ENCODE results near the gene GM2A. TPM values are rescaled to one million over a fixed set of nuclear protein-coding genes. Genes with fewer than 3 reads are reported as not detected.

GM2A gene
- polyA plus RNA-seq, 1 donor from 2014 or later: 0.40 TPM

GRCh38 chr5:151315998-151316597 lies 63.1 kb downstream of the GM2A start:
- no peaks in the 10 kb centered on the region for H3K79me2 ChIP-seq (replicated peaks; ENCODE audit: insufficient read depth, low read length)
- no peaks in the 10 kb centered on the region for H3K9me2 ChIP-seq (ENCODE audit: insufficient read depth, low read length)
- no peaks in the 10 kb centered on the region for H4K20me1 ChIP-seq (ENCODE audit: insufficient read depth)
- H3F3A ChIP-seq (ENCODE audit: insufficient read depth, low read length, poor library complexity, severe bottlenecking): no peaks in the 10 kb centered on the region
- H3K9ac ChIP-seq (ENCODE audit: low read length): no peak overlapping the region
- H3K36me3 ChIP-seq (ENCODE audit: insufficient read depth, low read length): no peaks in the 10 kb centered on the region
- no peak for TF ChIP-seq REST (IDR thresholded peaks at IDR 0.05; ENCODE audit: borderline replicate concordance)
- TF ChIP-seq EZH2 (IDR thresholded peaks at IDR 0.05; ENCODE audit: borderline replicate concordance, insufficient read depth, low read length, poor library complexity, severe bottlenecking): no peak
- no peak for TF ChIP-seq MXI1 (conservative IDR thresholded peaks at IDR 0.05; ENCODE audit: poor library complexity, severe bottlenecking)
- TF ChIP-seq RAD21 (conservative IDR thresholded peaks at IDR 0.05): peak; percentile 47
- TF ChIP-seq CTCF (IDR thresholded peaks at IDR 0.05; ENCODE audit: poor library complexity, severe bottlenecking): peak; percentile 57
- TF ChIP-seq EP300 (conservative IDR thresholded peaks at IDR 0.05; ENCODE audit: poor library complexity, severe bottlenecking): no peak
- peak; percentile 43 for TF ChIP-seq SMC3 (conservative IDR thresholded peaks at IDR 0.05; ENCODE audit: poor library complexity)
- H3K27me3 ChIP-seq (ENCODE audit: insufficient read depth, low read depth, low read length): no peaks in the 10 kb centered on the region
- no peak overlapping the region for H3K4me3 ChIP-seq (ENCODE audit: low read length)
- H3K4me2 ChIP-seq (ENCODE audit: low read length): no peak overlapping the region
- H3K27ac ChIP-seq (ENCODE audit: low read length): no peak overlapping the region
- H2AFZ ChIP-seq (ENCODE audit: low read depth, low read length): no peak overlapping the region
- H3K9me3 ChIP-seq (ENCODE audit: low read length): no peaks in the 10 kb centered on the region

- Histone ChIP-seq H2AFZ (ENCODE audit: low read depth, low read length) (no peak overlapping the region), H3K9ac (ENCODE audit: low read length) (no peak overlapping the region), H4K20me1 (ENCODE audit: insufficient read depth) (no peaks in the 10 kb centered on the region), H3K27me3 (ENCODE audit: insufficient read depth, low read depth, low read length) (no peaks in the 10 kb centered on the region), H3K4me3 (ENCODE audit: low read length) (no peak overlapping the region), H3K9me3 (ENCODE audit: low read length) (no peaks in the 10 kb centered on the region), H3K79me2 (replicated peaks; ENCODE audit: insufficient read depth, low read length) (no peaks in the 10 kb centered on the region), H3K36me3 (ENCODE audit: insufficient read depth, low read length) (no peaks in the 10 kb centered on the region), H3K9me2 (ENCODE audit: insufficient read depth, low read length) (no peaks in the 10 kb centered on the region), H3K27ac (ENCODE audit: low read length) (no peak overlapping the region), H3F3A (ENCODE audit: insufficient read depth, low read length, poor library complexity, severe bottlenecking) (no peaks in the 10 kb centered on the region), H3K4me2 (ENCODE audit: low read length) (no peak overlapping the region)
- no peak for TF ChIP-seq EZH2 (IDR thresholded peaks at IDR 0.05; ENCODE audit: borderline replicate concordance, insufficient read depth, low read length, poor library complexity, severe bottlenecking)
- TF ChIP-seq SMC3 (conservative IDR thresholded peaks at IDR 0.05; ENCODE audit: poor library complexity): no peak
- no peak for TF ChIP-seq EP300 (conservative IDR thresholded peaks at IDR 0.05; ENCODE audit: poor library complexity, severe bottlenecking)
- TF ChIP-seq REST (IDR thresholded peaks at IDR 0.05; ENCODE audit: borderline replicate concordance): no peak
- TF ChIP-seq MXI1 (conservative IDR thresholded peaks at IDR 0.05; ENCODE audit: poor library complexity, severe bottlenecking): no peak
- no peak for TF ChIP-seq POLR2AphosphoS5 (IDR thresholded peaks at IDR 0.05)
- no peak for TF ChIP-seq TAF1 (IDR thresholded peaks at IDR 0.05; ENCODE audit: low read depth)
- TF ChIP-seq CTCF (IDR thresholded peaks at IDR 0.05; ENCODE audit: poor library complexity, severe bottlenecking): no peak
- TF ChIP-seq RAD21 (conservative IDR thresholded peaks at IDR 0.05): no peak
Observed at GRCh38 chr5:151317871-151318270, 64.9 kb downstream of the GM2A start.
